Measurements from ENCODE around the gene AUTS2.
"Not testable (repeated sequence)": the region's sequence is repeated elsewhere in the genome, so short reads cannot be mapped to it uniquely, and the experiment has no call there.

Gene AUTS2

GRCh38 chr7:70349819-70350218 is 751.5 kb downstream of the AUTS2 start:
- no peak for DNase-seq (ENCODE audit: low read depth)

- DNase-seq (ENCODE audit: low read depth), result no peak
Observed at GRCh38 chr7:70352088-70352487, 753.8 kb downstream of the AUTS2 start.

- no peak for DNase-seq (ENCODE audit: low read depth)
Observed at GRCh38 chr7:70352906-70353305, 754.6 kb downstream of the AUTS2 start.

- no peak for DNase-seq (ENCODE audit: low read depth)
Observed at GRCh38 chr7:70353330-70353945, 755.2 kb downstream of the AUTS2 start.

GRCh38 chr7:70353946-70354335 is 755.7 kb downstream of the AUTS2 start:
- no peak for DNase-seq (ENCODE audit: low read depth)

GRCh38 chr7:70354409-70355169 is 756.3 kb downstream of the AUTS2 start:
- no peak for DNase-seq (ENCODE audit: low read depth)

GRCh38 chr7:70355198-70356020 is 757.1 kb downstream of the AUTS2 start:
- no peak for DNase-seq (ENCODE audit: low read depth)

- no peak for DNase-seq (ENCODE audit: low read depth)
Observed at GRCh38 chr7:70356085-70356786, 758.0 kb downstream of the AUTS2 start.

GRCh38 chr7:70356787-70357328 is 758.6 kb downstream of the AUTS2 start:
- no peak for DNase-seq (ENCODE audit: low read depth)

- no peak for DNase-seq (ENCODE audit: low read depth)
Observed at GRCh38 chr7:70360557-70360956, 762.3 kb downstream of the AUTS2 start.

GRCh38 chr7:70361821-70362220 is 763.5 kb downstream of the AUTS2 start:
- DNase-seq (ENCODE audit: low read depth), result no peak

- not testable (repeated sequence) for DNase-seq (ENCODE audit: low read depth)
Observed at GRCh38 chr7:70364393-70364792, 766.1 kb downstream of the AUTS2 start.

GRCh38 chr7:70371652-70372051 is 773.4 kb downstream of the AUTS2 start:
- DNase-seq (ENCODE audit: low read depth), result no peak

GRCh38 chr7:70372768-70373515 is 774.7 kb downstream of the AUTS2 start:
- no peak for DNase-seq (ENCODE audit: low read depth)

- DNase-seq (ENCODE audit: low read depth), result no peak
Observed at GRCh38 chr7:70374772-70375533, 776.7 kb downstream of the AUTS2 start.

GRCh38 chr7:70376561-70377031 is 778.3 kb downstream of the AUTS2 start:
- no peak for DNase-seq (ENCODE audit: low read depth)

GRCh38 chr7:70377957-70378356 is 779.7 kb downstream of the AUTS2 start:
- no peak for DNase-seq (ENCODE audit: low read depth)

GRCh38 chr7:70379210-70379609 is 780.9 kb downstream of the AUTS2 start:
- no peak for DNase-seq (ENCODE audit: low read depth)

- DNase-seq (ENCODE audit: low read depth), result no peak
Observed at GRCh38 chr7:70380421-70381015, 782.2 kb downstream of the AUTS2 start.
